Activated naive CD4-positive, alpha-beta T cell treated with anti-CD3 and anti-CD28 coated beads, Interleukin-2, amount 50 U/mL, for 24 hours (primary cell): ENCODE data around the gene KREMEN2.
A peak's percentile ranks its signal among the peaks of the same experiment; 100 is the strongest.

Source experiments
- H3K27ac Mint-ChIP-seq: one replicate; pipeline ENCODE4 v1.8.0; 2021; ENCODE audit warnings: mild to moderate bottlenecking, mixed read lengths
- H3K27me3 Mint-ChIP-seq: one replicate; pipeline ENCODE4 v1.8.0; 2021; ENCODE audit warnings: mixed read lengths
- H3K36me3 Mint-ChIP-seq: one replicate; pipeline ENCODE4 v1.8.0; 2021; ENCODE audit warnings: mixed read lengths
- H3K4me1 Mint-ChIP-seq: one replicate; pipeline ENCODE4 v1.8.0; 2021; ENCODE audit warnings: mixed read lengths
- H3K4me3 Mint-ChIP-seq: one replicate; pipeline ENCODE4 v1.8.0; 2021; ENCODE audit warnings: mild to moderate bottlenecking, mixed read lengths
- H3K9me3 Mint-ChIP-seq: one replicate; pipeline ENCODE4 v1.8.0; 2021; ENCODE audit warnings: mixed read lengths

The KREMEN2 gene

GRCh38 chr16:2953706-2954627 lies 10.1 kb upstream of the KREMEN2 start:
- Mint-ChIP-seq H3K27me3 (peaks cover 1% of the 10 kb centered on the region), H3K4me1 (no peaks in the 10 kb centered on the region), H3K36me3 (peaks cover 2% of the 10 kb centered on the region), H3K9me3 (no peaks in the 10 kb centered on the region), H3K4me3 (no peak overlapping the region), H3K27ac (no peak overlapping the region)

- no peak overlapping the region for H3K27ac Mint-ChIP-seq
- H3K4me1 Mint-ChIP-seq = no peaks in the 10 kb centered on the region
These were observed 9.3 kb upstream of the KREMEN2 start for GRCh38 chr16:2954656-2955381.

GRCh38 chr16:2955438-2955778 lies 8.7 kb upstream of the KREMEN2 start:
- Mint-ChIP-seq H3K9me3 (no peaks in the 10 kb centered on the region), H3K27ac (no peak overlapping the region), H3K27me3 (peaks cover 1% of the 10 kb centered on the region), H3K36me3 (no peaks in the 10 kb centered on the region), H3K4me1 (no peaks in the 10 kb centered on the region), H3K4me3 (no peak overlapping the region)

More at GRCh38 chr16:2954656-2955381, 9.3 kb upstream of the KREMEN2 start:
- Mint-ChIP-seq H3K27me3 (peaks cover 1% of the 10 kb centered on the region), H3K36me3 (no peaks in the 10 kb centered on the region), H3K9me3 (no peaks in the 10 kb centered on the region), H3K4me3 (no peak overlapping the region)

GRCh38 chr16:2955779-2956578 lies 8.1 kb upstream of the KREMEN2 start:
- H3K27ac Mint-ChIP-seq = no peak overlapping the region
- H3K36me3 Mint-ChIP-seq = no peaks in the 10 kb centered on the region
- no peaks in the 10 kb centered on the region for H3K9me3 Mint-ChIP-seq
- H3K4me1 Mint-ChIP-seq = no peaks in the 10 kb centered on the region
- peaks cover 1% of the 10 kb centered on the region for H3K27me3 Mint-ChIP-seq
- H3K4me3 Mint-ChIP-seq = no peak overlapping the region

GRCh38 chr16:2956579-2956956 lies 7.5 kb upstream of the KREMEN2 start:
- H3K9me3 Mint-ChIP-seq = no peaks in the 10 kb centered on the region
- peaks cover under 1% of the 10 kb centered on the region for H3K4me1 Mint-ChIP-seq
- peaks cover 1% of the 10 kb centered on the region for H3K27me3 Mint-ChIP-seq
- no peaks in the 10 kb centered on the region for H3K36me3 Mint-ChIP-seq
- H3K4me3 Mint-ChIP-seq = no peak overlapping the region
- H3K27ac Mint-ChIP-seq = no peak overlapping the region

GRCh38 chr16:2959206-2959605 lies 4.9 kb upstream of the KREMEN2 start:
- no peaks in the 10 kb centered on the region for H3K36me3 Mint-ChIP-seq
- H3K4me1 Mint-ChIP-seq = peaks cover 8% of the 10 kb centered on the region
- peak overlapping the region; percentile 18 for H3K27ac Mint-ChIP-seq
- no peaks in the 10 kb centered on the region for H3K9me3 Mint-ChIP-seq
- H3K4me3 Mint-ChIP-seq = no peak overlapping the region
- H3K27me3 Mint-ChIP-seq = peaks cover 3% of the 10 kb centered on the region

- Mint-ChIP-seq H3K27me3 (peaks cover 6% of the 10 kb centered on the region), H3K9me3 (no peaks in the 10 kb centered on the region), H3K4me3 (no peak overlapping the region), H3K27ac (peak overlapping the region; percentile 26), H3K4me1 (peaks cover 9% of the 10 kb centered on the region), H3K36me3 (no peaks in the 10 kb centered on the region)
These were observed 3.7 kb upstream of the KREMEN2 start for GRCh38 chr16:2960183-2961010.

- peaks cover 5% of the 10 kb centered on the region for H3K27me3 Mint-ChIP-seq
- H3K9me3 Mint-ChIP-seq = no peaks in the 10 kb centered on the region
- H3K27ac Mint-ChIP-seq = no peak overlapping the region
- no peaks in the 10 kb centered on the region for H3K36me3 Mint-ChIP-seq
- H3K4me1 Mint-ChIP-seq = peaks cover 9% of the 10 kb centered on the region
- no peak overlapping the region for H3K4me3 Mint-ChIP-seq
These were observed 1.6 kb upstream of the KREMEN2 start for GRCh38 chr16:2962334-2963073.

- H3K36me3 Mint-ChIP-seq = no peaks in the 10 kb centered on the region
- H3K27me3 Mint-ChIP-seq = peaks cover 7% of the 10 kb centered on the region
- H3K4me3 Mint-ChIP-seq = peak overlapping the region; percentile 72
- H3K27ac Mint-ChIP-seq = no peak overlapping the region
- H3K9me3 Mint-ChIP-seq = no peaks in the 10 kb centered on the region
- peaks cover 13% of the 10 kb centered on the region for H3K4me1 Mint-ChIP-seq
These were observed 877 bp upstream of the KREMEN2 start for GRCh38 chr16:2963074-2963722.

GRCh38 chr16:2964475-2965336 lies 631 bp downstream of the KREMEN2 start:
- H3K27me3 Mint-ChIP-seq = peaks cover 10% of the 10 kb centered on the region
- H3K27ac Mint-ChIP-seq = no peak overlapping the region

GRCh38 chr16:2966043-2966807 lies 2.1 kb downstream of the KREMEN2 start:
- Mint-ChIP-seq H3K4me1 (peaks cover 18% of the 10 kb centered on the region), H3K27me3 (peaks cover 10% of the 10 kb centered on the region), H3K27ac (no peak overlapping the region), H3K9me3 (no peaks in the 10 kb centered on the region), H3K4me3 (no peak overlapping the region), H3K36me3 (no peaks in the 10 kb centered on the region)

More at GRCh38 chr16:2964475-2965336, 631 bp downstream of the KREMEN2 start:
- peaks cover 18% of the 10 kb centered on the region for H3K4me1 Mint-ChIP-seq
- H3K9me3 Mint-ChIP-seq = no peaks in the 10 kb centered on the region
- H3K36me3 Mint-ChIP-seq = no peaks in the 10 kb centered on the region
- peak overlapping the region; percentile 89 for H3K4me3 Mint-ChIP-seq

GRCh38 chr16:2966808-2967191 lies 2.7 kb downstream of the KREMEN2 start:
- Mint-ChIP-seq H3K27me3 (peaks cover 10% of the 10 kb centered on the region), H3K9me3 (no peaks in the 10 kb centered on the region), H3K27ac (no peak overlapping the region), H3K4me1 (peaks cover 15% of the 10 kb centered on the region), H3K4me3 (no peak overlapping the region), H3K36me3 (no peaks in the 10 kb centered on the region)

- Mint-ChIP-seq H3K36me3 (no peaks in the 10 kb centered on the region), H3K27me3 (peaks cover 12% of the 10 kb centered on the region), H3K27ac (no peak overlapping the region), H3K4me1 (peaks cover 13% of the 10 kb centered on the region), H3K4me3 (no peak overlapping the region), H3K9me3 (no peaks in the 10 kb centered on the region)
These were observed 3.1 kb downstream of the KREMEN2 start for GRCh38 chr16:2967211-2967631.
